Loucy (cell line): ENCODE data around the gene CTDSPL.

Source experiments
- H2AFZ ChIP-seq: fragments of 200-600 bp; sonication (generic); 2 replicates; pipeline ENCODE4 v1.6.0; 2016; ENCODE audit warnings: antibody characterized with exemption, mild to moderate bottlenecking, low read length, moderate library complexity
- H3F3A ChIP-seq: fragments of 200-600 bp; 2 replicates; pipeline ENCODE4 v1.6.0; 2016; ENCODE audit warnings: antibody characterized with exemption, low read depth, mild to moderate bottlenecking
- H3K27me3 ChIP-seq: fragments of 200-600 bp; sonication (generic); 2 replicates; pipeline ENCODE4 v1.6.1; 2014; ENCODE audit warnings: low read length, mild to moderate bottlenecking; ENCODE audit not compliant: insufficient read depth, poor library complexity, severe bottlenecking
- H3K36me3 ChIP-seq: fragments of 200-600 bp; sonication (generic); 2 replicates; pipeline ENCODE4 v1.6.1; 2016; ENCODE audit warnings: low read length; ENCODE audit not compliant: insufficient read depth
- H3K4me1 ChIP-seq: fragments of 200-600 bp; sonication (generic); 2 replicates; pipeline ENCODE4 v1.5.1; 2014; ENCODE audit warnings: low read length, mild to moderate bottlenecking; ENCODE audit not compliant: insufficient read depth, poor library complexity, severe bottlenecking
- H3K4me2 ChIP-seq: fragments of 200-600 bp; sonication (generic); 2 replicates; pipeline ENCODE4 v1.6.0; 2014; ENCODE audit warnings: antibody characterized with exemption, low read length, low read depth, mild to moderate bottlenecking; ENCODE audit not compliant: poor library complexity, severe bottlenecking
- H3K4me3 ChIP-seq: fragments of 200-600 bp; sonication (generic); 2 replicates; pipeline ENCODE4 v1.5.1; 2014; ENCODE audit warnings: low read length, mild to moderate bottlenecking, mixed read lengths; ENCODE audit not compliant: poor library complexity, severe bottlenecking
- H3K79me2 ChIP-seq: fragments of 200-600 bp; sonication (generic); 2 replicates; pipeline ENCODE4 v1.6.1; 2014; ENCODE audit warnings: low read length; ENCODE audit not compliant: insufficient read depth
- H3K9ac ChIP-seq: fragments of 200-600 bp; sonication (generic); 2 replicates; pipeline ENCODE4 v1.6.0; 2014; ENCODE audit warnings: mild to moderate bottlenecking, low read depth, low read length, moderate library complexity; ENCODE audit not compliant: poor library complexity, severe bottlenecking
- H3K9me2 ChIP-seq: fragments of 200-600 bp; sonication (generic); replicated peaks from 2 replicates; pipeline ENCODE4 v1.6.1; 2016; ENCODE audit warnings: low read depth, low read length, mixed read lengths
- H3K9me3 ChIP-seq: fragments of 200-600 bp; sonication (generic); 2 replicates; pipeline ENCODE4 v1.6.1; 2014; ENCODE audit warnings: mild to moderate bottlenecking, antibody characterized with exemption, low read length, low read depth; ENCODE audit not compliant: insufficient read depth
- H4K20me1 ChIP-seq: fragments of 200-600 bp; sonication (generic); 2 replicates; pipeline ENCODE4 v1.6.0; 2014; ENCODE audit warnings: antibody characterized with exemption, low read length, mild to moderate bottlenecking; ENCODE audit not compliant: insufficient read depth, poor library complexity, severe bottlenecking
- EZH2phosphoT487 ChIP-seq: fragments of 200-600 bp; IDR thresholded peaks from 2 replicates; pipeline ENCODE4 v1.6.1; 2018; ENCODE audit warnings: antibody characterized with exemption, mild to moderate bottlenecking, moderate library complexity, borderline replicate concordance
- TF ChIP-seq, protein P1 (sequence below): fragments of 200-600 bp; sonication (generic); conservative IDR thresholded peaks from 2 replicates; pipeline ENCODE4 v1.5.1; 2014; ENCODE audit warnings: mild to moderate bottlenecking, antibody characterized with exemption, low read length

CTDSPL gene

DNA sequence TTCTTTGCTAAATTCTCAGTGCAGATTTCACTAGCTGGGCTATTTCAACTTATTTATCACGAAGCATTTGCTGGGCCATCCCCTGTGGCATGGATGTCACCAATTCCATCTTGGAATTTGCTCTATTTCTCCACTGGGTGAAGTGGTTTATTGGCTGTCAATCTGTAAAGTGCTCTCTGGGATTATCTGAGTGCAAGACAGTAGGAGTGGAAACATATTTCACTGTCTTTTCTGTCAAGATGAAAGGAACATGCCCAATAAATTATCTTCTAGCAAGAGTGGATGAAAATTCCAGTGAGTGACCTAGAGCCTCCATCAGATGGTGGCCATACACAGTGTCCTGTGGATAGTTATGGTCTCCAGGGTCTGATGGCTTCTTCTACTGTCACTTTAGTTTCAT is 25.1 kb upstream of the CTDSPL start:
- Histone ChIP-seq H3F3A (no peaks in the 10 kb centered on the region), H3K27me3 (no peaks in the 10 kb centered on the region), H3K4me2 (no peak overlapping the region), H3K4me3 (no peak overlapping the region), H2AFZ (no peak overlapping the region), H3K36me3 (no peaks in the 10 kb centered on the region), H4K20me1 (no peaks in the 10 kb centered on the region), H3K79me2 (no peaks in the 10 kb centered on the region), H3K9me2 (no peaks in the 10 kb centered on the region), H3K9ac (no peak overlapping the region), H3K9me3 (no peaks in the 10 kb centered on the region), H3K4me1 (no peaks in the 10 kb centered on the region)
- TF ChIP-seq, protein P1, sequence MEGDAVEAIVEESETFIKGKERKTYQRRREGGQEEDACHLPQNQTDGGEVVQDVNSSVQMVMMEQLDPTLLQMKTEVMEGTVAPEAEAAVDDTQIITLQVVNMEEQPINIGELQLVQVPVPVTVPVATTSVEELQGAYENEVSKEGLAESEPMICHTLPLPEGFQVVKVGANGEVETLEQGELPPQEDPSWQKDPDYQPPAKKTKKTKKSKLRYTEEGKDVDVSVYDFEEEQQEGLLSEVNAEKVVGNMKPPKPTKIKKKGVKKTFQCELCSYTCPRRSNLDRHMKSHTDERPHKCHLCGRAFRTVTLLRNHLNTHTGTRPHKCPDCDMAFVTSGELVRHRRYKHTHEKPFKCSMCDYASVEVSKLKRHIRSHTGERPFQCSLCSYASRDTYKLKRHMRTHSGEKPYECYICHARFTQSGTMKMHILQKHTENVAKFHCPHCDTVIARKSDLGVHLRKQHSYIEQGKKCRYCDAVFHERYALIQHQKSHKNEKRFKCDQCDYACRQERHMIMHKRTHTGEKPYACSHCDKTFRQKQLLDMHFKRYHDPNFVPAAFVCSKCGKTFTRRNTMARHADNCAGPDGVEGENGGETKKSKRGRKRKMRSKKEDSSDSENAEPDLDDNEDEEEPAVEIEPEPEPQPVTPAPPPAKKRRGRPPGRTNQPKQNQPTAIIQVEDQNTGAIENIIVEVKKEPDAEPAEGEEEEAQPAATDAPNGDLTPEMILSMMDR: no peak
- TF ChIP-seq EZH2phosphoT487: no peak

DNA sequence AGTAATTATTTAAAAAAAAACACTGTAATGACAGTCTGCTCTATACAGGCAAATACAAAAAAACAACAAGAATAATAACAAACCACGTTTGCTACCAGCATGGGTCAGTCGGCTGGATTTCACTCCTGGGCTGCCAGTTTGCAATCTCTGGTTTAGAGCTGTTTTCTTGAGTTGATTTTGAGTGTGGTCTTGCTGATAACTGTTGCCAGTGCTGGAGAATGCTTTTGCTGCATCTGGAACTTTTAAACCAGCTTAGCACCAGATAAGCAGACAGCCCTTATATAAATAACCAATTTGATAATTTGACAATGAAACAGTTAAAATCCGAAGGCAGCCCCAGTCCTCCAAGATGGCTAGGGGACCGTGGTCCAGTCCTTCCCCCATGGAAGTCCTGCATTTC is 14.0 kb upstream of the CTDSPL start:
- H3K9me3 ChIP-seq: no peaks in the 10 kb centered on the region
- no peaks in the 10 kb centered on the region for H3K36me3 ChIP-seq
- H4K20me1 ChIP-seq: no peaks in the 10 kb centered on the region
- no peaks in the 10 kb centered on the region for H3K79me2 ChIP-seq
- no peak overlapping the region for H3K4me3 ChIP-seq
- H3K4me1 ChIP-seq: no peaks in the 10 kb centered on the region
- no peaks in the 10 kb centered on the region for H3K27me3 ChIP-seq
- no peak overlapping the region for H3K9ac ChIP-seq
- H3K9me2 ChIP-seq: no peaks in the 10 kb centered on the region
- H3F3A ChIP-seq: no peaks in the 10 kb centered on the region
- H3K4me2 ChIP-seq: no peak overlapping the region
- TF ChIP-seq, protein P1: no peak
- no peak for TF ChIP-seq EZH2phosphoT487
- no peak overlapping the region for H2AFZ ChIP-seq

DNA sequence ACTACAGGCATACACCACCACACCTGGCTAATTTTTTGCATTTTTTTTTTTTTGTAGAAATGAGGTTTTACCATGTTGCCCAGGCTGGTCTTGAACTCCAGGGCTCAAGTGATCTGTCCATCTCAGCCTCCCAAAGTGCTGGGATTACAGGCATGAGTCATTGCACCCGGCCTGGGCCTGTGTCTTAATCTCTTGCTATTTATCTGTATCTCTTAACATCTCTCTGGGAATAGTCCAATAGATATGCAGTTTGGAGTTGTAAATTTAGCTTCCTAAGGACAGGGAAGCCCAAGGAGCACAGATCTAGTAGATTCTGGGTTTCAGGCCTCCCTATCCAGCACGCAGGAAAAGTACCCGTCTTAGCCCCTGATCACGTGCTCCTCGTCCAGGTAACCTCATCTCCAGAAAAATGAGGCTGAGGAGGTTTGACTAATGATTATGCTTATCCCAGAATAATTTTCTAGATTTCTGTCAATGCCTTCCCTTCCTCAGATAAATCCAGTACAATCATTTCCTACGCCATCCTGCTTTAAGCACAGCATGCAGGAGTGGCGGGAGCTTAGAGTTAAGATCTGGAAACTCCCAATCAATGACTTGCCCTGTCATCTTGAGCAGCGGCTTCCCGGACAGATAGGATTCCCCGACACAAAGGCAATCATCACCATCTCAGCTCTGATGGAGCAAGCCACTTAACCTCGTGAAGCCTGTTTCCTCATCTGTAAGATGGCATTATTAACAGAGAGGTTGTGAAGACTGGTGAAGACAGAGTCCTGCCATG is 12.3 kb upstream of the CTDSPL start:
- Histone ChIP-seq H4K20me1 (no peaks in the 10 kb centered on the region), H3K4me1 (no peaks in the 10 kb centered on the region), H3K4me3 (no peak overlapping the region), H3K79me2 (no peaks in the 10 kb centered on the region), H3K36me3 (no peaks in the 10 kb centered on the region), H3K9ac (no peak overlapping the region), H2AFZ (no peak overlapping the region), H3K4me2 (no peak overlapping the region), H3K9me2 (no peaks in the 10 kb centered on the region), H3K9me3 (no peaks in the 10 kb centered on the region), H3F3A (no peaks in the 10 kb centered on the region), H3K27me3 (no peaks in the 10 kb centered on the region)
- no peak for TF ChIP-seq EZH2phosphoT487
- TF ChIP-seq, protein P1: no peak
